ENCODE results near the gene POU6F2. TPM values are rescaled to one million over a fixed set of nuclear protein-coding genes. Genes with fewer than 3 reads are reported as not detected.
A peak's percentile ranks its signal among the peaks of the same experiment; 100 is the strongest.

The POU6F2 gene
- total RNA-seq, 1 experiment from 2014 or later, result not detected

DNA sequence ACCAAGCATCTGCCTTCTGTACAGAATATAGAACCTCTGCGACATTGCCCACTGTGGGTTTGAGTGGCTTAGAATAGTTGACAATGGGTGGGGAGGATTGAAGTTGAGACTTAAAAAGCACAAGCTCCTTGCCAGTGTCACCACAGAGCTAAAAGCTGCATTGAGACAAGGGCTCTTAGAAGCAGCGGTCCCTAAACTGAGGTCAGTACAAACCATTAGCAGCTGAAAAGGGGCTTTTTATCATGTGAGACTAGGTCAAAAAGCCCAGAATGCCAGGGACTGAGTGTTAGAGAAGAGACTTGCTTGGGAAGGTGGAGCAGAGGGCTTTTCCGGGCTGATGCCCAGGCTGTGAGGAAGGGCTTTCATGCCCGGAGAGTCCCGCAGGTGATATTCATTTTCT lies 91.3 kb downstream of the POU6F2 start:
- ChIA-PET CTCF (no interaction called here), POLR2A (ENCODE audit: low non-redundant PET) (no interaction called here)
- no peak for DNase-seq (ENCODE audit: low spot score)
- H3K36me3 ChIP-seq (ENCODE audit: insufficient read depth, low read length, poor library complexity, severe bottlenecking), result no peaks in the 10 kb centered on the region
- TF ChIP-seq, protein P1, sequence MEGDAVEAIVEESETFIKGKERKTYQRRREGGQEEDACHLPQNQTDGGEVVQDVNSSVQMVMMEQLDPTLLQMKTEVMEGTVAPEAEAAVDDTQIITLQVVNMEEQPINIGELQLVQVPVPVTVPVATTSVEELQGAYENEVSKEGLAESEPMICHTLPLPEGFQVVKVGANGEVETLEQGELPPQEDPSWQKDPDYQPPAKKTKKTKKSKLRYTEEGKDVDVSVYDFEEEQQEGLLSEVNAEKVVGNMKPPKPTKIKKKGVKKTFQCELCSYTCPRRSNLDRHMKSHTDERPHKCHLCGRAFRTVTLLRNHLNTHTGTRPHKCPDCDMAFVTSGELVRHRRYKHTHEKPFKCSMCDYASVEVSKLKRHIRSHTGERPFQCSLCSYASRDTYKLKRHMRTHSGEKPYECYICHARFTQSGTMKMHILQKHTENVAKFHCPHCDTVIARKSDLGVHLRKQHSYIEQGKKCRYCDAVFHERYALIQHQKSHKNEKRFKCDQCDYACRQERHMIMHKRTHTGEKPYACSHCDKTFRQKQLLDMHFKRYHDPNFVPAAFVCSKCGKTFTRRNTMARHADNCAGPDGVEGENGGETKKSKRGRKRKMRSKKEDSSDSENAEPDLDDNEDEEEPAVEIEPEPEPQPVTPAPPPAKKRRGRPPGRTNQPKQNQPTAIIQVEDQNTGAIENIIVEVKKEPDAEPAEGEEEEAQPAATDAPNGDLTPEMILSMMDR (conservative IDR thresholded peaks at IDR 0.05; ENCODE audit: low read depth, low read length), result no peak
- no peak for TF ChIP-seq EZH2 (IDR thresholded peaks at IDR 0.05; ENCODE audit: borderline replicate concordance, low read depth, low read length, poor library complexity, severe bottlenecking)
- no peak overlapping the region for H3K4me3 ChIP-seq (ENCODE audit: low read depth, low read length, poor library complexity, severe bottlenecking)
- H3K27ac ChIP-seq (ENCODE audit: low read depth, low read length, poor library complexity, severe bottlenecking), result no peak overlapping the region
- no peaks in the 10 kb centered on the region for H3K9me3 ChIP-seq (ENCODE audit: low read depth, low read length, poor library complexity, severe bottlenecking)
- peaks cover 16% of the 10 kb centered on the region for H3K27me3 ChIP-seq (replicated peaks; ENCODE audit: insufficient read depth, low read depth, low read length, poor library complexity)
- no TSS peak for BruUV-seq (replicated peaks)
- no peaks in the 10 kb centered on the region for H3K4me1 ChIP-seq (ENCODE audit: insufficient read depth, low read length, poor library complexity, severe bottlenecking)
- intact Hi-C loops (cut with micrococcal nuclease; ENCODE audit: unreplicated experiment), result no loop called here

DNA sequence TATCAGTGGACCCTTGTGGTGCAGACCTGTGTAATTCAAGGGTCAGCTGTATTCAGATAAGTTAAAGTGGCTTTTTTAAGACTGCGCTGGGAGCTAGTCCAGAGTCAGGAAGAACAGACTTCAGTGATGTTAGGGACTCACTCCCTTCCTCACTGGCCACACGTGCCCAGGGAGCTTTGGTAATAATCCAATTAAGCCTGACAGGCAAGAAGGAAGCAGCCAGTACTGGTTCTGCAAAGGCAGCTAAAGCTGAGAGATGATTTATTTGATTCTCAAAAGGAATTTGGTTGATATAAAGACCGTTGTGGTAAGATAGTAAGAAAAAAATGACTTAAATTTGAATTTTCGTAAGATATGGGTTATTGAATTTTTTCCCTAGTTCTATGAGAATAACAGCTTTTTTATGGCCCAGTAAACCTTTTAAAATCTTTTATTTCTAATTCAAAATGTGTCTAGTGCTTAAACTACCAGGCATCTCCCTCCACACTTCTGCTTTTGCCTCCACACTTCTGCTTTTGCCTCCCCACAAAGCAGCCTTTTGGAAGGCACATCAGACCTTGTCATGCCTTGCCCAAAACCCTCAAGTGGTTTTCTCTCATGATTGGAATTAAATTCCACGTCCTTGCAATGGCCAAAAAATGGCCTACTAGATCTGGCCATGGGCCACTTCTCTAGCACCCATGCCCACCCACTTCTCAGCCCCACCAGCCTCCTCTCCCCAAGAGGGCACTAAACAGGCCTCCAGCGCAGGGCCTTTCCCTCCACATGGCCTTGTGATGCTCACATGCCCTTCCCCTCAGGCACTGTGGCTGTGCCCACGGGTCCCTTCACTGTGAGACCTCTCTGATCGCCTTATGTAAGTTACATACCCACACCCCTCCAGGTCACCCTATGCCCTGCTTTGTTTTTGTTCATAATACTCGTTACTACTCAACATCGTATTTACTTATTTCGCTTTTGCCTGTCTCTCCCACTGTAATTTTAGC lies 92.5 kb downstream of the POU6F2 start:
- H3K4me1 ChIP-seq (ENCODE audit: insufficient read depth, low read length, poor library complexity, severe bottlenecking), result no peaks in the 10 kb centered on the region
- ChIA-PET POLR2A (ENCODE audit: low non-redundant PET) (no interaction called here), CTCF (no interaction called here)
- no peaks in the 10 kb centered on the region for H3K9me3 ChIP-seq (ENCODE audit: low read depth, low read length, poor library complexity, severe bottlenecking)
- peak; percentile 13 for DNase-seq (ENCODE audit: low spot score)
- TF ChIP-seq, protein P1 (conservative IDR thresholded peaks at IDR 0.05; ENCODE audit: low read depth, low read length), result no peak
- no peak for TF ChIP-seq EZH2 (IDR thresholded peaks at IDR 0.05; ENCODE audit: borderline replicate concordance, low read depth, low read length, poor library complexity, severe bottlenecking)
- intact Hi-C loops (cut with micrococcal nuclease; ENCODE audit: unreplicated experiment), result no loop called here
- H3K4me3 ChIP-seq (ENCODE audit: low read depth, low read length, poor library complexity, severe bottlenecking), result no peak overlapping the region
- H3K27ac ChIP-seq (ENCODE audit: low read depth, low read length, poor library complexity, severe bottlenecking), result no peak overlapping the region
- BruUV-seq (replicated peaks), result no TSS peak
- H3K27me3 ChIP-seq (replicated peaks; ENCODE audit: insufficient read depth, low read depth, low read length, poor library complexity), result peaks cover 10% of the 10 kb centered on the region
- no peaks in the 10 kb centered on the region for H3K36me3 ChIP-seq (ENCODE audit: insufficient read depth, low read length, poor library complexity, severe bottlenecking)

DNA sequence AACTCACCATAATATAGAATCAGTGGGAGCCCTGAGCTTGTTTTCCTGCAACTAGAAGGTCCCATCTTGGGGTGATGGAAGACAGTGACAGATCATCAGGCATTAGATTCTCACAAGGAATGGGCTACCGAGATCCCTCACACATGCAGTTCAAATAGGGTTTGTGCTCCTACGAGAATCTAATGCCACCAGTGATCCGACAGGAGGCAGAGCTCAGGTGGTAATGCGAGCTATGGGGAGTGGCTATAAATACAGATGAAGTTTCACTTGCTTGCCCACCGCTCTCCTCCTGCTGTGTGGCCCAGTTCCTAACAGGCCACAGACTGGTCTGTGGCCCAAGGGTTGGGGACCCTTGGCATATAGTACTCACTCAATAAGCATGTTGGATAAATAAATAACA lies 93.4 kb downstream of the POU6F2 start:
- Histone ChIP-seq H3K4me1 (ENCODE audit: insufficient read depth, low read length, poor library complexity, severe bottlenecking) (no peaks in the 10 kb centered on the region), H3K4me3 (ENCODE audit: low read depth, low read length, poor library complexity, severe bottlenecking) (no peak overlapping the region), H3K27ac (ENCODE audit: low read depth, low read length, poor library complexity, severe bottlenecking) (no peak overlapping the region), H3K9me3 (ENCODE audit: low read depth, low read length, poor library complexity, severe bottlenecking) (no peaks in the 10 kb centered on the region), H3K36me3 (ENCODE audit: insufficient read depth, low read length, poor library complexity, severe bottlenecking) (no peaks in the 10 kb centered on the region), H3K27me3 (replicated peaks; ENCODE audit: insufficient read depth, low read depth, low read length, poor library complexity) (peaks cover 4% of the 10 kb centered on the region)
- ChIA-PET CTCF (no interaction called here), POLR2A (ENCODE audit: low non-redundant PET) (no interaction called here)
- intact Hi-C loops (cut with micrococcal nuclease; ENCODE audit: unreplicated experiment), result no loop called here
- no TSS peak for BruUV-seq (replicated peaks)
- no peak for DNase-seq (ENCODE audit: low spot score)
- TF ChIP-seq, protein P1 (conservative IDR thresholded peaks at IDR 0.05; ENCODE audit: low read depth, low read length), result no peak
- TF ChIP-seq EZH2 (IDR thresholded peaks at IDR 0.05; ENCODE audit: borderline replicate concordance, low read depth, low read length, poor library complexity, severe bottlenecking), result no peak

Measured in A673 (cell line).